ENCODE data around the gene CYP24A1. TPM values are rescaled to one million over a fixed set of nuclear protein-coding genes. Genes with fewer than 3 reads are reported as not detected.

CYP24A1 gene
- total and polyA plus RNA-seq, 2 donors, result 2.2 to 2.6 TPM

- H3K4me3 ChIP-seq (ENCODE audit: low read depth, low read length), result no peak overlapping the region
- 81% methylated on average over 2 of the region's 2 CpGs for WGBS
- no peak overlapping the region for H3K27ac ChIP-seq (ENCODE audit: low read depth)
- DNase-seq (ENCODE audit: extremely low spot score), result no peak
- H3K36me3 ChIP-seq (ENCODE audit: insufficient read depth), result no peaks in the 10 kb centered on the region
- H3K4me1 ChIP-seq (ENCODE audit: insufficient read depth), result peaks cover 1% of the 10 kb centered on the region
These were observed 66.6 kb downstream of the CYP24A1 start for GRCh38 chr20:54107181-54107580.

- Histone ChIP-seq H3K4me1 (ENCODE audit: insufficient read depth) (peaks cover 1% of the 10 kb centered on the region), H3K27ac (ENCODE audit: low read depth) (no peak overlapping the region), H3K4me3 (ENCODE audit: low read depth, low read length) (no peak overlapping the region), H3K36me3 (ENCODE audit: insufficient read depth) (no peaks in the 10 kb centered on the region)
- WGBS, result 66% methylated on average over 4 of the region's 4 CpGs
- DNase-seq (ENCODE audit: extremely low spot score), result no peak
These were observed 67.6 kb downstream of the CYP24A1 start for GRCh38 chr20:54106162-54106561.

GRCh38 chr20:54105653-54106052 lies 68.1 kb downstream of the CYP24A1 start:
- H3K27ac ChIP-seq (ENCODE audit: low read depth), result no peak overlapping the region
- no peak for DNase-seq (ENCODE audit: extremely low spot score)
- H3K4me3 ChIP-seq (ENCODE audit: low read depth, low read length), result no peak overlapping the region
- WGBS, result 42% methylated on average over 4 of the region's 4 CpGs
- H3K4me1 ChIP-seq (ENCODE audit: insufficient read depth), result no peaks in the 10 kb centered on the region
- no peaks in the 10 kb centered on the region for H3K36me3 ChIP-seq (ENCODE audit: insufficient read depth)

- 34% methylated on average over 4 of the region's 4 CpGs for WGBS
- Histone ChIP-seq H3K4me1 (ENCODE audit: insufficient read depth) (no peaks in the 10 kb centered on the region), H3K4me3 (ENCODE audit: low read depth, low read length) (no peak overlapping the region), H3K36me3 (ENCODE audit: insufficient read depth) (no peaks in the 10 kb centered on the region), H3K27ac (ENCODE audit: low read depth) (no peak overlapping the region)
- no peak for DNase-seq (ENCODE audit: extremely low spot score)
These were observed 69.0 kb downstream of the CYP24A1 start for GRCh38 chr20:54104781-54105180.

- no peak overlapping the region for H3K4me3 ChIP-seq (ENCODE audit: low read depth, low read length)
- H3K4me1 ChIP-seq (ENCODE audit: insufficient read depth), result no peaks in the 10 kb centered on the region
- no peak overlapping the region for H3K27ac ChIP-seq (ENCODE audit: low read depth)
- 72% methylated on average over 6 of the region's 6 CpGs for WGBS
- DNase-seq (ENCODE audit: extremely low spot score), result no peak
- H3K36me3 ChIP-seq (ENCODE audit: insufficient read depth), result no peaks in the 10 kb centered on the region
These were observed 69.8 kb downstream of the CYP24A1 start for GRCh38 chr20:54103762-54104600.

Other genes with a start within 250 kb of the CYP24A1 start
- 28.1 TPM for gene BCAS1, start 103.4 kb downstream of the CYP24A1 start, total RNA-seq
- gene BCAS1, start 103.4 kb downstream of the CYP24A1 start, polyA plus RNA-seq, result 7.5 TPM
- gene PFDN4, start 34.1 kb upstream of the CYP24A1 start, total RNA-seq, result 102 TPM
- gene PFDN4, start 34.1 kb upstream of the CYP24A1 start, polyA plus RNA-seq, result 61.3 TPM